HepG2 (cell line): Measurements from ENCODE around the gene TAS1R1. TPM values are rescaled to one million over a fixed set of nuclear protein-coding genes. Genes with fewer than 3 reads are reported as not detected.

ENCODE experiments used
- GABPA ChIP-seq, 2 experiments: IDR thresholded peaks; 2 replicates each; pipeline ENCODE4 v1.6.1; 2011 to 2016; ENCODE audit warnings: low read depth in 2 of 2, low read length in 1 of 2, missing biosample characterization in 1 of 2, missing genetic modification characterization in 1 of 2
- GTF3A ChIP-seq: sonication (generic); formaldehyde crosslinking; conservative IDR thresholded peaks from 2 replicates; pipeline ENCODE4 v1.4.0; 2020; ENCODE audit warnings: mild to moderate bottlenecking, missing genetic modification reagents
- ISL2 ChIP-seq: sonication (generic); formaldehyde crosslinking; IDR thresholded peaks from 2 replicates; pipeline ENCODE4 v1.5.0; 2020; ENCODE audit warnings: missing genetic modification reagents
- MAFF ChIP-seq: IDR thresholded peaks from 2 replicates; pipeline ENCODE4 v1.6.1; 2011; ENCODE audit warnings: low read depth, low read length, improper control_type of control experiment
- MED8 ChIP-seq: sonication (generic); formaldehyde crosslinking; IDR thresholded peaks from 2 replicates; pipeline ENCODE4 v1.8.1; 2023; ENCODE audit warnings: mild to moderate bottlenecking, missing genetic modification reagents; ENCODE audit not compliant: insufficient replicate concordance
- NCOA1 ChIP-seq: sonication (generic); formaldehyde crosslinking; IDR thresholded peaks from 2 replicates; pipeline ENCODE4 v1.9.0; 2021; ENCODE audit warnings: missing genetic modification reagents
- NFIC ChIP-seq: IDR thresholded peaks from 2 replicates; pipeline ENCODE4 v1.6.1; 2012; ENCODE audit warnings: mild to moderate bottlenecking, low read length, inconsistent platforms
- NR0B2 ChIP-seq: sonication (generic); formaldehyde crosslinking; IDR thresholded peaks from 2 replicates; pipeline ENCODE4 v1.4.0; 2020; ENCODE audit warnings: mild to moderate bottlenecking, missing genetic modification reagents
- POLR2G ChIP-seq: fragments of 200-400 bp; formaldehyde crosslinking; IDR thresholded peaks from 2 replicates; pipeline ENCODE4 v1.6.1; 2018; ENCODE audit warnings: mild to moderate bottlenecking, low read depth, low read length, moderate library complexity
- PREB ChIP-seq: sonication (generic); formaldehyde crosslinking; IDR thresholded peaks from 2 replicates; pipeline ENCODE4 v1.4.0; 2020; ENCODE audit warnings: missing genetic modification reagents
- SRSF9 ChIP-seq: fragments of 200-400 bp; formaldehyde crosslinking; IDR thresholded peaks from 2 replicates; pipeline ENCODE4 v1.6.1; 2018; ENCODE audit warnings: borderline replicate concordance, mild to moderate bottlenecking, low read depth, low read length; ENCODE audit not compliant: insufficient read depth, poor library complexity, severe bottlenecking
- U2AF2 ChIP-seq: fragments of 200-400 bp; formaldehyde crosslinking; IDR thresholded peaks from 2 replicates; pipeline ENCODE4 v1.6.1; 2017; ENCODE audit warnings: low read depth, mild to moderate bottlenecking, low read length
- ZIK1 ChIP-seq: sonication (generic); formaldehyde crosslinking; IDR thresholded peaks from 2 replicates; pipeline ENCODE4 v1.5.0; 2020; ENCODE audit warnings: mild to moderate bottlenecking, low read depth, missing genetic modification reagents, borderline replicate concordance
- ZMYM4 ChIP-seq: sonication (generic); formaldehyde crosslinking; IDR thresholded peaks from 2 replicates; pipeline ENCODE4 v1.8.1; 2023; ENCODE audit warnings: mild to moderate bottlenecking, missing genetic modification reagents
- ZNF20 ChIP-seq: sonication (generic); formaldehyde crosslinking; IDR thresholded peaks from 2 replicates; pipeline ENCODE4 v1.4.0; 2020; ENCODE audit warnings: mild to moderate bottlenecking, moderate library complexity, missing genetic modification reagents
- polyA plus RNA-seq, 8 experiments: library from polyadenylated mRNA; depleted of rRNA in 3 of 8; stranded (reverse) in 7 of 8; unstranded in 1 of 8; fragments of >200 nt; fragmentation: Illumina TruSeq in 4 of 8; extraction: Trizol in 4 of 8; gene quantifications; 2 replicates each; pipeline versions ENCODE4 v1.2.1 to v1.2.3, GENCODE V29; 2011 to 2016; ENCODE audit warnings: low read depth in 4 of 8, missing spikeins in 1 of 8, mixed read lengths in 1 of 8; ENCODE audit not compliant: insufficient read depth in 1 of 8
- total RNA-seq, 5 experiments: library from RNA; depleted of rRNA; stranded (reverse); fragments of >200 nt; fragmentation: Illumina TruSeq; extraction: Trizol; gene quantifications; 2 replicates each; pipeline ENCODE4 v1.2.3, GENCODE V29; 2016; ENCODE audit warnings: low read depth in 1 of 5
- TF ChIP-seq, protein P1 (sequence below): sonication (generic); formaldehyde crosslinking; IDR thresholded peaks from one replicate; pipeline ENCODE4 v1.5.1; 2020; ENCODE audit warnings: mild to moderate bottlenecking, missing genetic modification reagents; ENCODE audit errors: not compliant biosample characterization
- TF ChIP-seq, protein P2 (sequence below): sonication (generic); formaldehyde crosslinking; IDR thresholded peaks from 2 replicates; pipeline ENCODE4 v1.5.0; 2020; ENCODE audit warnings: mild to moderate bottlenecking, missing genetic modification reagents, borderline replicate concordance

Gene TAS1R1
- total and polyA plus RNA-seq, 2 of the 13 experiments (the other 11 are each of a cell fraction or from before 2014, with no cell fraction given): 1.4 to 1.6 TPM

- TF ChIP-seq, protein P1, sequence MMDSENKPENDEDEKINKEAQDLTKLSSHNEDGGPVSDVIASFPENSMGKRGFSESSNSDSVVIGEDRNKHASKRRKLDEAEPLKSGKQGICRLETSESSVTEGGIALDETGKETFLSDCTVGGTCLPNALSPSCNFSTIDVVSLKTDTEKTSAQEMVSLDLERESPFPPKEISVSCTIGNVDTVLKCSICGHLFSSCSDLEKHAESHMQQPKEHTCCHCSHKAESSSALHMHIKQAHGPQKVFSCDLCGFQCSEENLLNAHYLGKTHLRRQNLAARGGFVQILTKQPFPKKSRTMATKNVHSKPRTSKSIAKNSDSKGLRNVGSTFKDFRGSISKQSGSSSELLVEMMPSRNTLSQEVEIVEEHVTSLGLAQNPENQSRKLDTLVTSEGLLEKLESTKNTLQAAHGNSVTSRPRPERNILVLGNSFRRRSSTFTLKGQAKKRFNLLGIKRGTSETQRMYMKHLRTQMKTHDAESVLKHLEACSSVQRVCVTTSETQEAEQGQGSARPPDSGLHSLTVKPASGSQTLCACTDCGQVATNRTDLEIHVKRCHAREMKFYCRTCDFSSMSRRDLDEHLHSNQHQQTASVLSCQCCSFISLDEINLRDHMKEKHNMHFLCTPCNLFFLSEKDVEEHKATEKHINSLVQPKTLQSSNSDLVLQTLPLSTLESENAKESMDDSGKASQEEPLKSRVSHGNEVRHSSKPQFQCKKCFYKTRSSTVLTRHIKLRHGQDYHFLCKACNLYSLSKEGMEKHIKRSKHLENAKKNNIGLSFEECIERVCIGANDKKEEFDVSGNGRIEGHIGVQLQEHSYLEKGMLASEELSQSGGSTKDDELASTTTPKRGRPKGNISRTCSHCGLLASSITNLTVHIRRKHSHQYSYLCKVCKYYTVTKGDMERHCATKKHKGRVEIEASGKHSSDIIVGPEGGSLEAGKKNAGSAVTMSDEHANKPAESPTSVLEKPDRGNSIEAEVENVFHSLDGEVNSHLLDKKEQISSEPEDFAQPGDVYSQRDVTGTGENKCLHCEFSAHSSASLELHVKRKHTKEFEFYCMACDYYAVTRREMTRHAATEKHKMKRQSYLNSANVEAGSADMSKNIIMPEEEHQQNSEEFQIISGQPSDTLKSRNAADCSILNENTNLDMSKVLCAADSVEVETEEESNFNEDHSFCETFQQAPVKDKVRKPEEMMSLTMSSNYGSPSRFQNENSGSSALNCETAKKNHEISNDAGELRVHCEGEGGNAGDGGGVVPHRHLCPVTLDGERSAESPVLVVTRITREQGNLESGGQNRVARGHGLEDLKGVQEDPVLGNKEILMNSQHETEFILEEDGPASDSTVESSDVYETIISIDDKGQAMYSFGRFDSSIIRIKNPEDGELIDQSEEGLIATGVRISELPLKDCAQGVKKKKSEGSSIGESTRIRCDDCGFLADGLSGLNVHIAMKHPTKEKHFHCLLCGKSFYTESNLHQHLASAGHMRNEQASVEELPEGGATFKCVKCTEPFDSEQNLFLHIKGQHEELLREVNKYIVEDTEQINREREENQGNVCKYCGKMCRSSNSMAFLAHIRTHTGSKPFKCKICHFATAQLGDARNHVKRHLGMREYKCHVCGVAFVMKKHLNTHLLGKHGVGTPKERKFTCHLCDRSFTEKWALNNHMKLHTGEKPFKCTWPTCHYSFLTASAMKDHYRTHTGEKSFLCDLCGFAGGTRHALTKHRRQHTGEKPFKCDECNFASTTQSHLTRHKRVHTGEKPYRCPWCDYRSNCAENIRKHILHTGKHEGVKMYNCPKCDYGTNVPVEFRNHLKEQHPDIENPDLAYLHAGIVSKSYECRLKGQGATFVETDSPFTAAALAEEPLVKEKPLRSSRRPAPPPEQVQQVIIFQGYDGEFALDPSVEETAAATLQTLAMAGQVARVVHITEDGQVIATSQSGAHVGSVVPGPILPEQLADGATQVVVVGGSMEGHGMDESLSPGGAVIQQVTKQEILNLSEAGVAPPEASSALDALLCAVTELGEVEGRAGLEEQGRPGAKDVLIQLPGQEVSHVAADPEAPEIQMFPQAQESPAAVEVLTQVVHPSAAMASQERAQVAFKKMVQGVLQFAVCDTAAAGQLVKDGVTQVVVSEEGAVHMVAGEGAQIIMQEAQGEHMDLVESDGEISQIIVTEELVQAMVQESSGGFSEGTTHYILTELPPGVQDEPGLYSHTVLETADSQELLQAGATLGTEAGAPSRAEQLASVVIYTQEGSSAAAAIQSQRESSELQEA: no peak
- no peak; the same call in 1 of the 2 replicates for TF ChIP-seq ZIK1 (CRISPR knock-in tag)
- no peak for TF ChIP-seq GABPA (IDR thresholded peaks at IDR 0.05; ENCODE audit: low read depth, low read length)
- no peak for TF ChIP-seq GABPA (CRISPR knock-in tag; IDR thresholded peaks at IDR 0.05; ENCODE audit: low read depth)
- no peak for TF ChIP-seq MAFF
- TF ChIP-seq NR0B2 (CRISPR knock-in tag): no peak; the same call in 1 of the 2 replicates
- TF ChIP-seq, protein P2, sequence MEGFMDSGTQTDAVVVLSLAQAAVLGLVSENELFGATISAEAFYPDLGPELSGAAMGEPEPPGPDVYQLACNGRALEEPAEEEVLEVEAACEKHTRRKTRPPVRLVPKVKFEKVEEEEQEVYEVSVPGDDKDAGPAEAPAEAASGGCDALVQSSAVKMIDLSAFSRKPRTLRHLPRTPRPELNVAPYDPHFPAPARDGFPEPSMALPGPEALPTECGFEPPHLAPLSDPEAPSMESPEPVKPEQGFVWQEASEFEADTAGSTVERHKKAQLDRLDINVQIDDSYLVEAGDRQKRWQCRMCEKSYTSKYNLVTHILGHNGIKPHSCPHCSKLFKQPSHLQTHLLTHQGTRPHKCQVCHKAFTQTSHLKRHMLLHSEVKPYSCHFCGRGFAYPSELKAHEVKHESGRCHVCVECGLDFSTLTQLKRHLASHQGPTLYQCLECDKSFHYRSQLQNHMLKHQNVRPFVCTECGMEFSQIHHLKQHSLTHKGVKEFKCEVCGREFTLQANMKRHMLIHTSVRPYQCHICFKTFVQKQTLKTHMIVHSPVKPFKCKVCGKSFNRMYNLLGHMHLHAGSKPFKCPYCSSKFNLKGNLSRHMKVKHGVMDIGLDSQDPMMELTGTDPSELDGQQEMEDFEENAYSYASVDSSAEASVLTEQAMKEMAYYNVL: no peak
- no peak for TF ChIP-seq ZNF20
- TF ChIP-seq GTF3A (CRISPR knock-in tag): no peak
- no peak for TF ChIP-seq NFIC
- no peak for TF ChIP-seq POLR2G
- no peak for TF ChIP-seq PREB (CRISPR knock-in tag)
- no peak for TF ChIP-seq MED8 (CRISPR knock-in tag)
- TF ChIP-seq SRSF9: no peak
- TF ChIP-seq ZMYM4 (CRISPR knock-in tag): peak; percentile 27; the same call in 1 of the 2 replicates
- TF ChIP-seq ISL2 (CRISPR knock-in tag): 0 out of 2 replicates have a peak, but pooled peaks have one; percentile 13
- no peak for TF ChIP-seq U2AF2
- no peak for TF ChIP-seq NCOA1 (CRISPR knock-in tag)
Observed at GRCh38 chr1:6601923-6602668, 47.0 kb downstream of the TAS1R1 start (continued).
